ENCODE data around the gene RGS6.

Gene RGS6

DNA sequence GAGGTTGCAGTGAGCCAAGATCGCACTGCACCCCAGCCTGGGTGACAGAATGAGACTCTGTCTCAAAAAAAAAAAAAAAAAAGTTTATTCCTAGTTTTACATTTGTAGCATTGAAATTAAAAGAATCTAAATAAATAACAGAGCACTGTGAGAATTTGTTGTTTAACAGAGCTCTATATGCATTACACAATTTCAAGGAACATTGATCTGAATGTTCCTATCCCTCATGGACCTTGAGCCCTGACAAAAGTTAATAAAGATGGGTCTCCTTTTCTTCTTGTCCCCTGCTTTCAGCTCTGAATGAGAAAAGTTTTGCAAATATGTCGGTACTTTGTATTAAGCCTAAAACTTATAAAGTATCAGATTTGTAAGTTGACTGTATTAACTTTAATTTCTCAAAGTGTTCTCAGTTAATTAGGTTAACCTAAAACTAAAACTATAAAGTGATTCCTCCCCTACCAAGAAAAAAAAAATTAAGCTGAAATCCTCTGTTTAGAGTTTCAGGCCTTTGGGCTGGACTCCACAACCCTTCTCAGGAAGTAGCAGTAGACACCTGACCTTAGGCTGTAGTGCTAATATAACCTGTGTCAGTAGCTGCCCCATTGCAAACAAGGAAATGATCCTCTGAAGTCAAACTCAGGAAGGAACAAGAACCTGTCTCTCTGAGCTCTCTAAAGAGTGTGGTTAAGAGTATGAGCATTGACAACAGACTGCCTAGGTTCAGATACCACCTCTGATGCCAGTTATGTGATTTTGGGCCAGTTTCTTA, 484.0 kb downstream of the RGS6 start:
- TF ChIP-seq GATA1 (IDR thresholded peaks at IDR 0.05; ENCODE audit: low read depth, low read length) (no peak), POLR2A (IDR thresholded peaks at IDR 0.05; ENCODE audit: low read length) (no peak)
- DNase-seq = no peak

- TF ChIP-seq POLR2A (IDR thresholded peaks at IDR 0.05; ENCODE audit: low read length) (no peak), GATA1 (IDR thresholded peaks at IDR 0.05; ENCODE audit: low read depth, low read length) (no peak)
- no peak for DNase-seq
Measured at GRCh38 chr14:72416892-72417291, 484.7 kb downstream of the RGS6 start.

- TF ChIP-seq POLR2A (IDR thresholded peaks at IDR 0.05; ENCODE audit: low read length) (no peak), GATA1 (IDR thresholded peaks at IDR 0.05; ENCODE audit: low read depth, low read length) (no peak)
- DNase-seq = no peak
Measured at GRCh38 chr14:72418806-72419205, 486.6 kb downstream of the RGS6 start.

DNA sequence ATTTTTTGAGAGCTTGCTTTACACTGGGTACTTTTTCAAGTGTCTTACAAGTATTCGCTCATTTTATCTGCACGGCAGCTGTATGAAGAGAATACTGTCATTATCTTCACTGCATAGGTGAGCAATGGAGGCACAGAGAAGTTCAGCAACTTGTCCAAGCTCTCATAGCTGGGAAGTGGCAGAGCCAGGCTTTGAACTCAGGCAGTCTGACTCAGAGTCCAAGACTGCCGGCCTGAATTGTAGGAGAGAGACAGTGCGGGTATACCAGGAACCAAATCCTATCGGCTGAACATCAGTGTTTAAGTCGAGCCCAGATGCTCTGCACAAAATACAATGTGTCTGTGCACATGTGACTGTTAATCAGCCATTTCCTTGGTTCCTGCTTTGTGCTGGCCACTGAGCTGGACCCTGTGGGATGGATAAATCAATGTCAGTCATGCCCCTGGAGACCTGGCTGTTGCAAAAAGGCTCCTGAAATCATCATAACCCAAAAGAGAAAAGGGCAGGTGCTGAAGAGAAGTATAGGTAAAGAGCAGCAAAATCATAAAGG, 487.1 kb downstream of the RGS6 start:
- no peak for TF ChIP-seq POLR2A (IDR thresholded peaks at IDR 0.05; ENCODE audit: low read length)
- TF ChIP-seq GATA1 (IDR thresholded peaks at IDR 0.05; ENCODE audit: low read depth, low read length) = no peak
- DNase-seq = no peak

DNA sequence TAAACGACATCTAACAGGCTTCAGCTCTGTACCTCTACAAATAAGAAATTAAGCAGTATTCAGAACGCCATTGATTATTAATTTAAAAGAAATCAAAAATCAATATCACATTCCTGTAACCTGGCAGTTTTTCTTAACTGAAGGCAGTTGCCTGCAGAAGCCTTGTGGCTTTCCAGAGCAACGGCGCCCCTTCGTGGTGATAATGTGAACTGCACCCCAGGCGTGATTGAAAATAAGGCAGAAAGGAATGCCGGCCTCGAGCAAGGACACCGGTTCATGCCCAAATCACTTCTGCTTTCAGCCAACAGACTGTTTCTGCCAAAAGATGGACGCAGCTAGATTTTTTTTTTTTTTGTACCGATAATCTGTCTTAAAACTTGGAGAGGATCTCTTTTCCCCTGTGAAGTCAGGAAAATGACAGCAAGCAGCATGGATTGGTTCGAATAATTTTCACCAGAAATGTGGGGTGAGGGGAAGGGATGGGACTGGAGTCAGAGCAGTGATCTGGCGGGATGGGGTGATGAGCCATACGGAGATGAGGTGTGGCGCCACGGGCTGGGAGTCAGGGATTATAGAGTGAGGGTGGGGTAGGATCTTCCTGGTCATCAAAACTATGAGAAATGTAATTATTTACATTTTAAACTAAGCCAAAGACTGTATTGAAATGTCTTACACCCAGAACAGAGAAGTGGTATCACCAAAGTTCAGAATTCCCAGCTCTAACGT, 488.7 kb downstream of the RGS6 start:
- DNase-seq = peak; percentile 59 to 77
- no peak for TF ChIP-seq GATA1 (IDR thresholded peaks at IDR 0.05; ENCODE audit: low read depth, low read length)
- no peak for TF ChIP-seq POLR2A (IDR thresholded peaks at IDR 0.05; ENCODE audit: low read length)

- no peak for DNase-seq
- TF ChIP-seq GATA1 (IDR thresholded peaks at IDR 0.05; ENCODE audit: low read depth, low read length) = no peak
- no peak for TF ChIP-seq POLR2A (IDR thresholded peaks at IDR 0.05; ENCODE audit: low read length)
Measured at GRCh38 chr14:72423957-72424356, 491.7 kb downstream of the RGS6 start.

DNA sequence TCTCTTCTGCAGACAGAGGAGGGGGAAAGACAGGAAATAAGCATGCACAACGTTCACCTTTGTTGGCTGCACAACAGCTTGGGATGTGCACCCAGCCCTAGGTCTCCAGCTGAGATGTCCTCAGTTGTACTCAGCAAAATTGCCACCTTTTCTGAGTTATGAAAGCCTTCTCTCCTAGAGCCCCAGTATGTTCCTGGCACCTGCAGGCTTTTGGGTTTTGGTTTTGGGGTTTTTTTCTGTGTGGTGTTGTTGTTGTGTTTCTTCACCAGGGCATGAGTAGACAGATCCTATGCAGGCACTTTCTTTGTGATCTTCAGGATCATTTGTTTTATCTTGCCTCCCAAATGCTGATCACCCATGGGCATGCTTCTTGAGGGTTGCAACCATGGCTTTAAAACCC, 498.2 kb downstream of the RGS6 start:
- TF ChIP-seq GATA1 (IDR thresholded peaks at IDR 0.05; ENCODE audit: low read depth, low read length) (no peak), POLR2A (IDR thresholded peaks at IDR 0.05; ENCODE audit: low read length) (no peak)

DNA sequence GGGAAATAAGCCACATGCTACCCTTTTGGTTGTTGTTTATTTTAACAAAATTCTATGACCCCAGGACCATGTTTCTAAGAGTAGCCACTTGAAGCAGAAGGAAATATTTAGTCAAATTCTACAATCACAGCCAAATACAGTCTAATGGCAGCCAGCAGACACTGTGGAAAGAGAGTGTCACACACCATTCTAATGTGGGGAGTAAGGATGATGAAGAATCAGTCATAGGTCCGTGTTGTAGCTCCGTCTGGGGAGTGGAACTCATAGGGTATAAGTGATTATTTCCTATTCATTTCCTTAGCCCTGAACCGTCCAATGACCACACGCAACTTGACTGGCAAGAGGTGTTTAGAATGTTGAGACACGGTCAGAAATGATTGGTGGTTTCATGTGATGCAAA, 500.5 kb downstream of the RGS6 start:
- DNase-seq = no peak
- TF ChIP-seq GATA1 (IDR thresholded peaks at IDR 0.05; ENCODE audit: low read depth, low read length) (no peak), POLR2A (IDR thresholded peaks at IDR 0.05; ENCODE audit: low read length) (no peak)

More for the DNA sequence above, 498.2 kb downstream of the RGS6 start:
- no peak for DNase-seq

DNA sequence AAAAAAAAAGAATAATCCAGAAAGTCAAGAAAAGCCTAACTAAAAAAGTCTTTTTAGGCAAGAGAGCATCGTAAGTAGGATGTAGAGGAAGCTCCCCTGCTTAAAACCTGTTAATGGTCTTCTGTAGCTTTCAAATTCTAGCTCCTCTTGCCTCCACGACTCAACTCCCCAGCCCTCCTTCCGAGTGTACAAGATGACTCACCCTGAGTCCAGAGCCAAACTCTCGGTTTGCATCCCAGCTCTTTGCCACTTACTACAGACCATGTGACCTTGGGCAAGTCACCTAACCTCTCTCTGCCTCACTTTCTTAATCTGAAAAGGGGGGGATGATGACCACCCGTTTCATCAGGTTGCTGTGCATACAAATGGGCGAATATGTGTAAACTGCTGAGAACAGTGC, 501.3 kb downstream of the RGS6 start:
- DNase-seq = no peak

GRCh38 chr14:72434856-72435255, 502.6 kb downstream of the RGS6 start:
- no peak for DNase-seq
- no peak for TF ChIP-seq POLR2A (IDR thresholded peaks at IDR 0.05; ENCODE audit: low read length)
- TF ChIP-seq GATA1 (IDR thresholded peaks at IDR 0.05; ENCODE audit: low read depth, low read length) = no peak

More for the DNA sequence above, 501.3 kb downstream of the RGS6 start:
- TF ChIP-seq POLR2A (IDR thresholded peaks at IDR 0.05; ENCODE audit: low read length) (no peak), GATA1 (IDR thresholded peaks at IDR 0.05; ENCODE audit: low read depth, low read length) (no peak)

- DNase-seq = no peak
- TF ChIP-seq POLR2A (IDR thresholded peaks at IDR 0.05; ENCODE audit: low read length) (no peak), GATA1 (IDR thresholded peaks at IDR 0.05; ENCODE audit: low read depth, low read length) (no peak)
Measured at GRCh38 chr14:72439707-72440106, 507.5 kb downstream of the RGS6 start.

GRCh38 chr14:72443256-72443655, 511.0 kb downstream of the RGS6 start:
- no peak for DNase-seq
- TF ChIP-seq GATA1 (IDR thresholded peaks at IDR 0.05; ENCODE audit: low read depth, low read length) = no peak
- no peak for TF ChIP-seq POLR2A (IDR thresholded peaks at IDR 0.05; ENCODE audit: low read length)

- no peak for TF ChIP-seq GATA1 (IDR thresholded peaks at IDR 0.05; ENCODE audit: low read depth, low read length)
- no peak for TF ChIP-seq POLR2A (IDR thresholded peaks at IDR 0.05; ENCODE audit: low read length)
- DNase-seq = no peak
Measured at GRCh38 chr14:72443991-72444441, 511.8 kb downstream of the RGS6 start.

GRCh38 chr14:72444701-72445100, 512.5 kb downstream of the RGS6 start:
- TF ChIP-seq POLR2A (IDR thresholded peaks at IDR 0.05; ENCODE audit: low read length) = no peak
- no peak for TF ChIP-seq GATA1 (IDR thresholded peaks at IDR 0.05; ENCODE audit: low read depth, low read length)
- no peak for DNase-seq
